A549 (cell line): ENCODE measurements around the gene LTA. TPM values are rescaled to one million over a fixed set of nuclear protein-coding genes. Genes with fewer than 3 reads are reported as not detected.

Experiments
- ATAC-seq, 2 experiments: fragments of 200-7000 bp in 1 of 2; fragments of >200 bp in 1 of 2; cut with Nextera tagmentation in 1 of 2; cut with Tn5 transposase in 1 of 2; 3 replicates each; pipeline versions ENCODE4 v1.8.0 to v1.9.1; 2018 to 2020; ENCODE audit warnings: mild to moderate bottlenecking in 1 of 2, moderate library complexity in 1 of 2
- CTCF ChIA-PET: fragments of 300-600 bp; sonication (Branson Sonifier 250); formaldehyde crosslinking; extraction: SDS; loops from one replicate; lab custom pipeline; 2021; ENCODE audit warnings: antibody characterized with exemption, inconsistent platforms; lab: Yijun Ruan, JAX
- POLR2A ChIA-PET: fragments of 350-600 bp; formaldehyde crosslinking; extraction: SDS; loops from one replicate; lab custom pipeline; 2021; ENCODE audit warnings: antibody characterized with exemption, inconsistent platforms; lab: Yijun Ruan, JAX
- DNase-seq, 2 experiments: peaks; one replicate each; pipeline versions ENCODE4 v3.0.0 to v3.0.0-alpha.2; 2011 to 2016; ENCODE audit warnings: low read depth in 1 of 2, low spot score in 1 of 2
- FAIRE-seq: peaks from 2 replicates; lab custom pipeline; 2011; peaks lifted over from hg19 to GRCh38; lab: Jason Lieb, UNC
- H3K27ac ChIP-seq, 2 experiments: fragments of >200 bp; sonication (Bioruptor Twin); formaldehyde crosslinking; 3 replicates each; pipeline ENCODE4 v1.5.1; 2016 to 2017
- H3K4me1 ChIP-seq: fragments of >200 bp; sonication (Bioruptor Twin); formaldehyde crosslinking; 3 replicates; pipeline ENCODE4 v1.6.1; 2016
- H3K4me2 ChIP-seq: fragments of >200 bp; sonication (Bioruptor Twin); formaldehyde crosslinking; 3 replicates; pipeline ENCODE4 v1.6.1; 2016
- H3K4me3 ChIP-seq: fragments of >200 bp; sonication (Bioruptor Twin); formaldehyde crosslinking; 3 replicates; pipeline ENCODE4 v1.5.1; 2016
- H3K9me3 ChIP-seq: fragments of >200 bp; sonication (Bioruptor Twin); formaldehyde crosslinking; 3 replicates; pipeline ENCODE4 v1.6.1; 2016
- BHLHE40 ChIP-seq: IDR thresholded peaks from 2 replicates; pipeline ENCODE4 v1.6.1; 2012; ENCODE audit warnings: low read depth, low read length, inconsistent platforms
- CBX8 ChIP-seq: fragments of 200-600 bp; sonication (generic); IDR thresholded peaks from 2 replicates; pipeline ENCODE4 v1.6.1; 2016
- CEBPB ChIP-seq, 2 experiments: fragments of >200 bp in 1 of 2; sonication (Bioruptor Twin) in 1 of 2; formaldehyde crosslinking in 1 of 2; IDR thresholded peaks; 2 replicates each; pipeline ENCODE4 v1.6.1; 2012 to 2016
- CHD2 ChIP-seq: fragments of 150-350 bp; IDR thresholded peaks from 2 replicates; pipeline ENCODE4 v1.6.1; 2014; ENCODE audit warnings: low read length; ENCODE audit not compliant: partially characterized antibody
- FOXS1 ChIP-seq: fragments of 250-450 bp; sonication (Bioruptor Pico); IDR thresholded peaks from 2 replicates; pipeline ENCODE4 v1.5.0; 2020; ENCODE audit warnings: mild to moderate bottlenecking, moderate library complexity
- HMGXB4 ChIP-seq: fragments of 250-450 bp; sonication (Bioruptor Pico); IDR thresholded peaks from 2 replicates; pipeline ENCODE4 v1.5.0; 2021; ENCODE audit warnings: mild to moderate bottlenecking, moderate library complexity, borderline replicate concordance
- HOXA7 ChIP-seq: fragments of 250-450 bp; sonication (Bioruptor Pico); IDR thresholded peaks from 2 replicates; pipeline ENCODE4 v1.5.0; 2020; ENCODE audit warnings: mild to moderate bottlenecking, moderate library complexity
- HOXB13 ChIP-seq: fragments of 250-450 bp; sonication (Bioruptor Pico); IDR thresholded peaks from 2 replicates; pipeline ENCODE4 v1.5.0; 2020; ENCODE audit warnings: low read depth, mild to moderate bottlenecking, moderate library complexity
- JUN ChIP-seq, 2 experiments: fragments of >200 bp; sonication (Bioruptor Twin); formaldehyde crosslinking; IDR thresholded peaks; 2 replicates in 1 of 2; 3 replicates in 1 of 2; pipeline ENCODE4 v1.6.1; 2016 to 2017
- MAFK ChIP-seq: fragments of 450-650 bp; IDR thresholded peaks from 2 replicates; pipeline ENCODE4 v1.6.1; 2014; ENCODE audit not compliant: partially characterized antibody
- MYC ChIP-seq: IDR thresholded peaks from 2 replicates; pipeline ENCODE4 v1.6.1; 2012; ENCODE audit warnings: mild to moderate bottlenecking, inconsistent platforms, low read length, improper control_type of control experiment, borderline replicate concordance
- NPAS2 ChIP-seq: fragments of 250-450 bp; sonication (Bioruptor Pico); IDR thresholded peaks from 2 replicates; pipeline ENCODE4 v1.8.0; 2022; ENCODE audit warnings: mild to moderate bottlenecking, moderate library complexity, borderline replicate concordance
- PBX3 ChIP-seq: IDR thresholded peaks from 2 replicates; pipeline ENCODE4 v1.6.1; 2012
- SMC3 ChIP-seq: fragments of >200 bp; sonication (Bioruptor Twin); formaldehyde crosslinking; IDR thresholded peaks from 3 replicates; pipeline ENCODE4 v1.6.1; 2018; ENCODE audit warnings: inconsistent platforms
- TP53 ChIP-seq: fragments of 250-450 bp; sonication (Bioruptor Pico); IDR thresholded peaks from 2 replicates; pipeline ENCODE4 v1.5.0; 2021; ENCODE audit warnings: mild to moderate bottlenecking, moderate library complexity
- USF2 ChIP-seq: fragments of 450-650 bp; IDR thresholded peaks from 2 replicates; pipeline ENCODE4 v1.6.1; 2014; ENCODE audit warnings: antibody characterized with exemption
- ZNF302 ChIP-seq: fragments of 250-450 bp; sonication (Bioruptor Pico); IDR thresholded peaks from 2 replicates; pipeline ENCODE4 v1.9.0; 2021; ENCODE audit warnings: inconsistent platforms, mild to moderate bottlenecking, moderate library complexity
- whole genome bisulfite sequencing: methylation state at CpG from one replicate; pipeline ENCODE4 v1.1.6; 2017; ENCODE audit errors: missing lambda C conversion rate; 5-methylcytosine and 5-hydroxymethylcytosine counted together
- polyA plus RNA-seq, 4 experiments: library from polyadenylated mRNA; depleted of rRNA in 3 of 4; stranded (reverse); fragments of >200 nt; fragmentation: RNase III in 1 of 4; extraction: RNeasy Plus Mini Kit Qiagen cat#74134 plus additional on column Dnase treatment in 1 of 4; gene quantifications; 2 replicates in 3 of 4; 3 replicates in 1 of 4; pipeline ENCODE4 v1.2.3, GENCODE V29; 2011 to 2017
- TF ChIP-seq, protein P1 (sequence below): fragments of >200 bp; sonication (Bioruptor Twin); formaldehyde crosslinking; IDR thresholded peaks from 3 replicates; pipeline ENCODE4 v1.5.1; 2016

LTA gene
- polyA plus RNA-seq, 2 of the 4 experiments (the other 2 are of a cell fraction) = 0.08 TPM; not detected in 1

GRCh38 chr6:31597006-31597405 lies 24.9 kb downstream of the LTA start:
- TF ChIP-seq, protein P1, sequence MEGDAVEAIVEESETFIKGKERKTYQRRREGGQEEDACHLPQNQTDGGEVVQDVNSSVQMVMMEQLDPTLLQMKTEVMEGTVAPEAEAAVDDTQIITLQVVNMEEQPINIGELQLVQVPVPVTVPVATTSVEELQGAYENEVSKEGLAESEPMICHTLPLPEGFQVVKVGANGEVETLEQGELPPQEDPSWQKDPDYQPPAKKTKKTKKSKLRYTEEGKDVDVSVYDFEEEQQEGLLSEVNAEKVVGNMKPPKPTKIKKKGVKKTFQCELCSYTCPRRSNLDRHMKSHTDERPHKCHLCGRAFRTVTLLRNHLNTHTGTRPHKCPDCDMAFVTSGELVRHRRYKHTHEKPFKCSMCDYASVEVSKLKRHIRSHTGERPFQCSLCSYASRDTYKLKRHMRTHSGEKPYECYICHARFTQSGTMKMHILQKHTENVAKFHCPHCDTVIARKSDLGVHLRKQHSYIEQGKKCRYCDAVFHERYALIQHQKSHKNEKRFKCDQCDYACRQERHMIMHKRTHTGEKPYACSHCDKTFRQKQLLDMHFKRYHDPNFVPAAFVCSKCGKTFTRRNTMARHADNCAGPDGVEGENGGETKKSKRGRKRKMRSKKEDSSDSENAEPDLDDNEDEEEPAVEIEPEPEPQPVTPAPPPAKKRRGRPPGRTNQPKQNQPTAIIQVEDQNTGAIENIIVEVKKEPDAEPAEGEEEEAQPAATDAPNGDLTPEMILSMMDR = peak; percentile 37; the same call in 2 of the 3 replicates
- TF ChIP-seq PBX3 = no peak
- TF ChIP-seq SMC3 = peak; percentile 45; the same call in 2 of the 3 replicates
- no peak for TF ChIP-seq FOXS1 (CRISPR knock-in tag)
- TF ChIP-seq BHLHE40 = no peak
- H3K4me3 ChIP-seq = no peak overlapping the region
- H3K27ac ChIP-seq = no peak overlapping the region
- ChIA-PET CTCF (interaction anchor here (0.6 to 14.3 kb wide), 14 partner anchors 10 to 519 kb away, joined by 3 to 338 read pairs (median 4); partner anchors contain the start of genes ATP6V1G2, DDX39B, LST1 and LTB), POLR2A (interaction anchor here (1.0 kb wide), 1 partner anchor 55 kb away, joined by 3 read pairs; the partner anchor contains the start of gene DDX39B)
- no peak overlapping the region for H3K4me2 ChIP-seq
- FAIRE-seq (no peak), ATAC-seq (peak; percentile 77 to 85), DNase-seq (peak; percentile 39 to 40)
- WGBS = 0% methylated on average over 2 of the region's 2 CpGs
- H3K4me1 ChIP-seq = no peaks in the 10 kb centered on the region
- no peaks in the 10 kb centered on the region for H3K9me3 ChIP-seq

DNA sequence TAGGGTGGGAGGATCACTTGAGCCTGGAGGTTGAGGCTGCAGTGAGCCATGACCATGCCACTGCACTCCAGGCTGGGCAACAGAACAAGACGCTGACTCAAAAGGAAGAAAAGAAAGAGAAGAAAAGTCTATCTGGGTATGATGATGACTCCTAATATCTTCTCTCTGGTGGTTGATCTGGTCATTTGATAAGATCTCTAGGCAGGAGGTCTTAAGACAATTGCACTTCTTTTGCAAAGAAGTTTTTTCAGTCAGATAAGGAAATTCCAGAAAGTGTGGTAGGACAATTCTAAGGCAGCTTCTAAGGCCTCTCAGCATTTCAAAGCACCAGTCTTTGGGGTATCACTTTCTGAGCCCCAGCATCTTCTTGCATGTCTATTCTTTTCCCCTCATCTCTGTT lies 35.2 kb downstream of the LTA start:
- H3K9me3 ChIP-seq = no peaks in the 10 kb centered on the region
- ChIA-PET CTCF (interaction anchor here (1.2 to 3.1 kb wide), 2 partner anchors 9 to 27 kb away, joined by 4 to 13 read pairs; no protein-coding TSS in a partner anchor), POLR2A (no interaction called here)
- no peak overlapping the region for H3K4me2 ChIP-seq
- no peak overlapping the region for H3K27ac ChIP-seq
- no peak overlapping the region for H3K4me3 ChIP-seq
- ATAC-seq (no peak), DNase-seq (no peak), FAIRE-seq (no peak)
- TF ChIP-seq MYC = no peak
- no peak for TF ChIP-seq NPAS2
- TF ChIP-seq CHD2 = no peak
- TF ChIP-seq HMGXB4 (CRISPR knock-in tag) = no peak
- TF ChIP-seq CBX8 = no peak
- no peak for TF ChIP-seq USF2
- TF ChIP-seq CEBPB (IDR thresholded peaks at IDR 0.05) = no peak
- TF ChIP-seq HOXB13 (CRISPR knock-in tag) = no peak
- no peak for TF ChIP-seq ZNF302
- TF ChIP-seq HOXA7 (CRISPR knock-in tag) = no peak
- TF ChIP-seq JUN (IDR thresholded peaks at IDR 0.05) = no peak
- no peak for TF ChIP-seq TP53
- no peak for TF ChIP-seq MAFK
- TF ChIP-seq, all 56 proteins: peak for 0
- H3K4me1 ChIP-seq = no peaks in the 10 kb centered on the region
- WGBS = 71% methylated on average over 1 of the region's 1 CpG
